HL-60 (cell line): ENCODE results near the gene CAMKK2.
A peak's percentile ranks its signal among the peaks of the same experiment; 100 is the strongest.

Experiments used
- DNase-seq, 2 experiments: peaks; one replicate each; pipeline ENCODE4 v3.0.0-alpha.2; 2010 to 2020; ENCODE audit warnings: low read depth in 1 of 2, low spot score in 1 of 2
- H3K27ac ChIP-seq: fragments of 250-450 bp; sonication (Bioruptor Pico); replicated peaks from 2 replicates; pipeline ENCODE4 v1.5.1; 2020; ENCODE audit warnings: mild to moderate bottlenecking, moderate library complexity
- H3K27me3 ChIP-seq: fragments of 250-450 bp; sonication (Bioruptor Pico); 2 replicates; pipeline ENCODE4 v1.5.1; 2021; ENCODE audit warnings: mild to moderate bottlenecking, moderate library complexity; ENCODE audit not compliant: insufficient read depth, poor library complexity, severe bottlenecking
- H3K4me3 ChIP-seq: replicated peaks from 2 replicates; pipeline ENCODE4 v1.5.1; 2011; ENCODE audit warnings: mild to moderate bottlenecking, control low read depth, low read length; ENCODE audit not compliant: insufficient read depth
- GABPA ChIP-seq: IDR thresholded peaks from 2 replicates; pipeline ENCODE4 v1.6.1; 2012; ENCODE audit warnings: low read depth
- POLR2AphosphoS5 ChIP-seq: IDR thresholded peaks from 2 replicates; pipeline ENCODE4 v1.6.1; 2012; ENCODE audit warnings: low read depth
- SPI1 ChIP-seq: IDR thresholded peaks from 2 replicates; pipeline ENCODE4 v1.6.1; 2012; ENCODE audit warnings: low read depth, mild to moderate bottlenecking, borderline replicate concordance
- TF ChIP-seq, protein P1 (sequence below): IDR thresholded peaks from one replicate; pipeline ENCODE4 v1.5.1; 2011; ENCODE audit warnings: low read length, control low read depth, inconsistent platforms; ENCODE audit not compliant: insufficient read depth
- TF ChIP-seq, protein P2 (sequence below): IDR thresholded peaks from 2 replicates; pipeline ENCODE4 v1.6.1; 2012; ENCODE audit warnings: low read depth; ENCODE audit not compliant: insufficient replicate concordance

Gene CAMKK2

DNA sequence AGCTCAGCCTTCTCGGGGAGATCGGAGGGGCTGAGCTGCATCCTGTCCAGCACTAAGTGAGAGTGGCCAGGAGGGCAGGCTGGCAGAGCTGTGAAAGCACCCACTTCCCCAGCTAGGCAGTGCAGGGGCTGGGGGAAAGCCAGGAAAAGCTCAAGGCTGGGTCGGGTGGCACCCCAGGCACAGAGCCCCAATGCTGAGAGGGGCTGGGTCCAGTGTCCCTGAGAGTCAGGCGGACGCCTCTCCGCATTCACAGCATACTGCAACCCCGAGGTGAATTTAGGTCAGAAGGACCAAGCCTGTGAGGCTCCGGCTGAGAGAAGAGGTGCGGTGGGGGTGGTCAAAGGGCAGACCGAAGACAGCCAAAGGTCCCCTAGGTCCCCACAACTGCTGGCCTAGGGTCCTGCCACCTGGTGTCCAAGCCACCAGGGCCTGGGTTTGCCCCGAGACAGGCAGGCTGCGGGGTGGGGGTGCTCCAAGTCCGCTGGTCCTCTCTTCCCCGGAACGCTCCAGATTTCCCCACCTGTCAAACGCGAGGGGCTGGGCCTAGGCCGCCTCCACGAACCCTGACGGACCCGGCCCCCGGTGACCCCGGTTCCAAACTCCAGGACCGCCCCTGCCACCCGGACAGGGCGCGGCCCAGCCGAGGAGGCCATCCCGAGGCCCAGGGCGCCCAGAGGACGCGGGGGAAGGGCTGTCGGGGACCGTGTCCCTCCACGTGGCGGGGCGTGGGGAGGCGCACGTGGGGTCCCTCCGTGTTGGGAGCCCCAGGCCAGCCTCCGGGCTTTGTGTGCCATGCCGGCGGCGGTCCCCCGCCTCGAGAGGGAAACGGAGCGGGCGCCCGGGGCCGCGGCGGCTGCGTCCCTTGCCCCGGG lies 527 bp downstream of the CAMKK2 start:
- TF ChIP-seq, protein P1, sequence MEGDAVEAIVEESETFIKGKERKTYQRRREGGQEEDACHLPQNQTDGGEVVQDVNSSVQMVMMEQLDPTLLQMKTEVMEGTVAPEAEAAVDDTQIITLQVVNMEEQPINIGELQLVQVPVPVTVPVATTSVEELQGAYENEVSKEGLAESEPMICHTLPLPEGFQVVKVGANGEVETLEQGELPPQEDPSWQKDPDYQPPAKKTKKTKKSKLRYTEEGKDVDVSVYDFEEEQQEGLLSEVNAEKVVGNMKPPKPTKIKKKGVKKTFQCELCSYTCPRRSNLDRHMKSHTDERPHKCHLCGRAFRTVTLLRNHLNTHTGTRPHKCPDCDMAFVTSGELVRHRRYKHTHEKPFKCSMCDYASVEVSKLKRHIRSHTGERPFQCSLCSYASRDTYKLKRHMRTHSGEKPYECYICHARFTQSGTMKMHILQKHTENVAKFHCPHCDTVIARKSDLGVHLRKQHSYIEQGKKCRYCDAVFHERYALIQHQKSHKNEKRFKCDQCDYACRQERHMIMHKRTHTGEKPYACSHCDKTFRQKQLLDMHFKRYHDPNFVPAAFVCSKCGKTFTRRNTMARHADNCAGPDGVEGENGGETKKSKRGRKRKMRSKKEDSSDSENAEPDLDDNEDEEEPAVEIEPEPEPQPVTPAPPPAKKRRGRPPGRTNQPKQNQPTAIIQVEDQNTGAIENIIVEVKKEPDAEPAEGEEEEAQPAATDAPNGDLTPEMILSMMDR: no peak
- TF ChIP-seq POLR2AphosphoS5 (no peak; the same call in 1 of the 2 replicates), SPI1 (no peak), GABPA (no peak)
- TF ChIP-seq, protein P2, sequence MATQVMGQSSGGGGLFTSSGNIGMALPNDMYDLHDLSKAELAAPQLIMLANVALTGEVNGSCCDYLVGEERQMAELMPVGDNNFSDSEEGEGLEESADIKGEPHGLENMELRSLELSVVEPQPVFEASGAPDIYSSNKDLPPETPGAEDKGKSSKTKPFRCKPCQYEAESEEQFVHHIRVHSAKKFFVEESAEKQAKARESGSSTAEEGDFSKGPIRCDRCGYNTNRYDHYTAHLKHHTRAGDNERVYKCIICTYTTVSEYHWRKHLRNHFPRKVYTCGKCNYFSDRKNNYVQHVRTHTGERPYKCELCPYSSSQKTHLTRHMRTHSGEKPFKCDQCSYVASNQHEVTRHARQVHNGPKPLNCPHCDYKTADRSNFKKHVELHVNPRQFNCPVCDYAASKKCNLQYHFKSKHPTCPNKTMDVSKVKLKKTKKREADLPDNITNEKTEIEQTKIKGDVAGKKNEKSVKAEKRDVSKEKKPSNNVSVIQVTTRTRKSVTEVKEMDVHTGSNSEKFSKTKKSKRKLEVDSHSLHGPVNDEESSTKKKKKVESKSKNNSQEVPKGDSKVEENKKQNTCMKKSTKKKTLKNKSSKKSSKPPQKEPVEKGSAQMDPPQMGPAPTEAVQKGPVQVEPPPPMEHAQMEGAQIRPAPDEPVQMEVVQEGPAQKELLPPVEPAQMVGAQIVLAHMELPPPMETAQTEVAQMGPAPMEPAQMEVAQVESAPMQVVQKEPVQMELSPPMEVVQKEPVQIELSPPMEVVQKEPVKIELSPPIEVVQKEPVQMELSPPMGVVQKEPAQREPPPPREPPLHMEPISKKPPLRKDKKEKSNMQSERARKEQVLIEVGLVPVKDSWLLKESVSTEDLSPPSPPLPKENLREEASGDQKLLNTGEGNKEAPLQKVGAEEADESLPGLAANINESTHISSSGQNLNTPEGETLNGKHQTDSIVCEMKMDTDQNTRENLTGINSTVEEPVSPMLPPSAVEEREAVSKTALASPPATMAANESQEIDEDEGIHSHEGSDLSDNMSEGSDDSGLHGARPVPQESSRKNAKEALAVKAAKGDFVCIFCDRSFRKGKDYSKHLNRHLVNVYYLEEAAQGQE: no peak
- peak in 1 of 2 experiments; percentile 31 for DNase-seq
- H3K27me3 ChIP-seq: no peaks in the 10 kb centered on the region
- H3K27ac ChIP-seq: peak overlapping the region; percentile 94
- peak overlapping the region; percentile 95 for H3K4me3 ChIP-seq

DNA sequence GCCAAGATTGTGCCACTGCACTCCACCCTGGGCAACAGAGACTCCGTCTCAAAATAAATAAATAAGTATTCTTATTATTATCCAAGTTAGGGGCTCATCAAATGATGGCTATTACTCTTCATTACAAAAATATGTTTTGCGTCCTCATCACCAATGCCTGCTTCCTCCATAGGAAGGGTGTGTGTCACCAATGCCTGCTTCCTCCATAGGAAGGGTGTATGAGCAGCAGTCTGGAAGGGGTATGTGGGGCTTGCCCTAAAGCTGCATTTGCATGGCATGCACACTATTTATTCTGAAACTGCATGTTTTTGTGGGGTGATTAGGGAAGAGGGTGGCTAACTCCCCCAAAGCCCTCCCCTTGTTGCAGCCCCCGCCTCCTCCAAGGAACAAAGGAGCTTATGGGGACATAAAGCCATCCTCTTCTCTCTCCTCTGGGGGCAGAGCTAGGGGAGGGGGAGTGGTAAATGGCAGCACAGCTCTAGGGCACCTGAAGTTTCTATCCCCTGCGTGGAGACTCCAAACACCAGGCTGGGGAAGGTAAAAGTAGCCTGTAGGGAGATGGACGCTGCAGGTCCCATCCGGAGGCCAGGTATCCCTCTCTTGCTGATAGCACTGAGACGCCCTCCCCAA lies 1.3 kb downstream of the CAMKK2 start:
- DNase-seq: peak in 1 of 2 experiments; percentile 43
- H3K4me3 ChIP-seq: peak overlapping the region; percentile 95
- H3K27ac ChIP-seq: peak overlapping the region; percentile 94
- H3K27me3 ChIP-seq: no peaks in the 10 kb centered on the region
- TF ChIP-seq, protein P1: no peak
- no peak for TF ChIP-seq GABPA
- TF ChIP-seq, protein P2: no peak
- TF ChIP-seq SPI1: no peak
- no peak; the same call in 1 of the 2 replicates for TF ChIP-seq POLR2AphosphoS5

DNA sequence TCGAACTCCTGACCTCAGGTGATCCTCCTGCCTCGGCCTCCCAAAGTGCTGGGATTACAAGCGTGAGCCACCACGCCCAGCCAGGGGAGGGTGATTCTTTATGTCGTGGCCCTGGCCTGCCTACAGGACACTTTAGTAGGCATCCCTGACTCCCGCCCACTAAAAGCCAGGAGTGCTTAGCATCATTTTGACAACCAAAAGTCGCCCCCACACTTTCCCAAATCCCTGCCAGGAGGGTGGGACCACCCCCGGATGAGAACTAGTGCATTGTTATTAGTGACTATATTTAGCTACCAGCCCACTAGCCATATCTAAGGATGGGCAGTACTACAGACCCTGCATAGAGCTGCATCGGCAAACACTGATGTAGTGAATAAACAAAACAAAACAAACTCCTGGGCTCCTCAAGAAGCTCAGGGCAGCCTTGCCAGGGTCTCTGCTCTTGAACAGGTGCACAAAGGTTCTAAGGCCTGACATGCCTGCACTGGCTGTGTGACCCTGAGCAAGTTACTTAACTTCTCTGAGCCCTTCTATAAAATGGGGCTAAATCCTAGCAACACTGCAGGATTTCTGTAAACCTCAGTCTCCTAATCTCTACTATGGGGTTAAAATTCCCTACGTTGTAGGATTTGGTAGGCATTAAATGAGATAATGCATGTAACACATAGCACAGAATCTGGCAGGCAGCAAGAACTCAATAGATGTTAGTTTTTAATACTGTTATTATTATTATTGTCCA lies 2.2 kb downstream of the CAMKK2 start:
- Histone ChIP-seq H3K27me3 (no peaks in the 10 kb centered on the region), H3K27ac (peak overlapping the region; percentile 94), H3K4me3 (peak overlapping the region; percentile 95)
- no peak for DNase-seq
- TF ChIP-seq, protein P2: no peak
- TF ChIP-seq POLR2AphosphoS5 (no peak; the same call in 1 of the 2 replicates), SPI1 (no peak), GABPA (no peak)
- TF ChIP-seq, protein P1: no peak
